SK-N-DZ (cell line): ENCODE data around the gene TMEM170B. TPM values are rescaled to one million over a fixed set of nuclear protein-coding genes. Genes with fewer than 3 reads are reported as not detected.

Experiments
- DNase-seq: peaks from one replicate; pipeline ENCODE4 v3.0.0-alpha.2; 2015; ENCODE audit warnings: low spot score
- polyA plus RNA-seq, 2 experiments: library from polyadenylated mRNA; depleted of rRNA; stranded (reverse); fragments of >200 nt; gene quantifications; 2 replicates each; pipeline ENCODE4 v1.2.3, GENCODE V29; 2014

The TMEM170B gene
- 10.7 and 11.3 TPM in 2 replicates for polyA plus RNA-seq (2014; cell fraction: cytosol; rRNA removed)
- 5.8 and 7.6 TPM in 2 replicates for polyA plus RNA-seq (2014; cell fraction: nucleus; rRNA removed)

- peak; percentile 96 for DNase-seq
Measured at GRCh38 chr6:11537229-11538051, at the start of gene TMEM170B. Gene TMEM170B (plus strand): TSS chr6:11537749. CDS start chr6:11538278, 529 bp downstream.

GRCh38 chr6:11490996-11491395 is 46.6 kb upstream of the TMEM170B start:
- DNase-seq, result no peak

GRCh38 chr6:11491596-11492463 is 45.7 kb upstream of the TMEM170B start:
- peak; percentile 6 for DNase-seq

GRCh38 chr6:11492464-11493290 is 44.9 kb upstream of the TMEM170B start:
- no peak for DNase-seq

- DNase-seq, result no peak
Measured at GRCh38 chr6:11493974-11494373, 43.6 kb upstream of the TMEM170B start.

GRCh38 chr6:11494786-11495564 is 42.6 kb upstream of the TMEM170B start:
- no peak for DNase-seq

GRCh38 chr6:11495565-11496145 is 41.9 kb upstream of the TMEM170B start:
- no peak for DNase-seq

- peak; percentile 72 for DNase-seq
Measured at GRCh38 chr6:11496152-11497060, 41.1 kb upstream of the TMEM170B start.

GRCh38 chr6:11497107-11497506 is 40.4 kb upstream of the TMEM170B start:
- no peak for DNase-seq

- DNase-seq, result no peak
Measured at GRCh38 chr6:11497881-11498280, 39.7 kb upstream of the TMEM170B start.

- no peak for DNase-seq
Measured at GRCh38 chr6:11500008-11500407, 37.5 kb upstream of the TMEM170B start.

- no peak for DNase-seq
Measured at GRCh38 chr6:11509471-11509870, 28.1 kb upstream of the TMEM170B start.

- DNase-seq, result no peak
Measured at GRCh38 chr6:11514672-11515071, 22.9 kb upstream of the TMEM170B start.

GRCh38 chr6:11515763-11516162 is 21.8 kb upstream of the TMEM170B start:
- DNase-seq, result no peak

GRCh38 chr6:11522812-11523605 is 14.5 kb upstream of the TMEM170B start:
- DNase-seq, result no peak

- no peak for DNase-seq
Measured at GRCh38 chr6:11525468-11526155, 11.9 kb upstream of the TMEM170B start.

GRCh38 chr6:11526156-11526505 is 11.4 kb upstream of the TMEM170B start:
- no peak for DNase-seq
